Right lobe of liver (tissue), 6 donors: ENCODE results near the gene HES4. TPM values are rescaled to one million over a fixed set of nuclear protein-coding genes. Genes with fewer than 3 reads are reported as not detected.
A peak's percentile ranks its signal among the peaks of the same experiment; 100 is the strongest.

Source experiments
- ATAC-seq, 4 donors: fragments of 200-7000 bp; cut with Tn5 transposase; one replicate each; pipeline ENCODE4 v1.9.1; 2020; ENCODE audit warnings: mild to moderate bottlenecking in 4 of 4, moderate library complexity in 4 of 4
- DNase-seq, 3 donors: peaks; one replicate each; pipeline ENCODE4 v3.0.0-alpha.2; 2020
- H3K27ac ChIP-seq, 3 donors: fragments of 200-600 bp; one replicate each; pipeline ENCODE4 v1.8.0; 2022
- H3K27me3 ChIP-seq, 2 donors: fragments of 200-600 bp; one replicate each; pipeline ENCODE4 v1.8.0; 2022
- H3K36me3 ChIP-seq, 4 donors: fragments of 200-600 bp; sonication (generic) in 1 of 4; one replicate each; pipeline versions ENCODE4 v1.5.1 to v1.8.0; 2017 to 2022; ENCODE audit warnings: control low read depth in 1 of 4
- H3K4me1 ChIP-seq, 4 donors: fragments of 200-600 bp; sonication (generic) in 1 of 4; one replicate each; pipeline versions ENCODE4 v1.5.1 to v1.8.0; 2017 to 2022; ENCODE audit warnings: control low read depth in 1 of 4
- H3K4me3 ChIP-seq, 3 donors: fragments of 200-600 bp; one replicate each; pipeline ENCODE4 v1.8.0; 2022
- H3K9me3 ChIP-seq, 4 donors: fragments of 200-600 bp; sonication (generic) in 1 of 4; one replicate each; pipeline versions ENCODE4 v1.5.1 to v1.8.0; 2017 to 2022; ENCODE audit warnings: control low read depth in 1 of 4
- CTCF ChIP-seq, 4 donors: fragments of 200-600 bp in 3 of 4; fragments of 450-650 bp in 1 of 4; IDR thresholded peaks; one replicate each; pipeline versions ENCODE4 v1.5.1 to v1.8.0; 2016 to 2022; ENCODE audit warnings: antibody characterized with exemption in 4 of 4, mild to moderate bottlenecking in 2 of 4
- POLR2A ChIP-seq: fragments of 450-650 bp; IDR thresholded peaks from one replicate; pipeline ENCODE4 v1.6.1; 2017; ENCODE audit warnings: antibody characterized with exemption, mild to moderate bottlenecking
- WGBS: methylation state at CpG from one replicate; pipeline ENCODE4 v1.1.6; 2018; ENCODE audit warnings: low coverage, low lambda C conversion rate; ENCODE audit not compliant: insufficient coverage; ENCODE audit errors: missing lambda C conversion rate; 5-methylcytosine and 5-hydroxymethylcytosine counted together
- intact Hi-C, 2 donors: fragments of 100-400 bp; cut with DNase I; formaldehyde crosslinking; loops; one replicate each; pipeline versions ENCODE4 v1.11.2 to v1.14.1; 2022
- total RNA-seq, 6 experiments: library from RNA; depleted of rRNA in 2 of 6; stranded (reverse); fragments of >200 nt in 2 of 6; fragmentation: NEBNext Ultra II Directional in 3 of 6; extraction: Animal tissue kit (Norgen Biotek cat#: 25700) in 3 of 6; gene quantifications; one replicate each; pipeline versions ENCODE4 v1.1.0 to v1.2.4, GENCODE V29; 2016 to 2023
- donor health status: DM: no; HTN: yes; CAD: no.
- donor health status: DM: no; HTN: no; CAD: no.
- donor health status: DM: no; HTN: no; CAD: no.
- donor health status: DM: no; HTN: yes; CAD: no.
- donor health status: DM: no; HTN: yes; CAD: no.

Gene HES4
- total RNA-seq, 6 experiments from 2014 or later: 1.6 to 21.5 (median 5.2) TPM

DNA sequence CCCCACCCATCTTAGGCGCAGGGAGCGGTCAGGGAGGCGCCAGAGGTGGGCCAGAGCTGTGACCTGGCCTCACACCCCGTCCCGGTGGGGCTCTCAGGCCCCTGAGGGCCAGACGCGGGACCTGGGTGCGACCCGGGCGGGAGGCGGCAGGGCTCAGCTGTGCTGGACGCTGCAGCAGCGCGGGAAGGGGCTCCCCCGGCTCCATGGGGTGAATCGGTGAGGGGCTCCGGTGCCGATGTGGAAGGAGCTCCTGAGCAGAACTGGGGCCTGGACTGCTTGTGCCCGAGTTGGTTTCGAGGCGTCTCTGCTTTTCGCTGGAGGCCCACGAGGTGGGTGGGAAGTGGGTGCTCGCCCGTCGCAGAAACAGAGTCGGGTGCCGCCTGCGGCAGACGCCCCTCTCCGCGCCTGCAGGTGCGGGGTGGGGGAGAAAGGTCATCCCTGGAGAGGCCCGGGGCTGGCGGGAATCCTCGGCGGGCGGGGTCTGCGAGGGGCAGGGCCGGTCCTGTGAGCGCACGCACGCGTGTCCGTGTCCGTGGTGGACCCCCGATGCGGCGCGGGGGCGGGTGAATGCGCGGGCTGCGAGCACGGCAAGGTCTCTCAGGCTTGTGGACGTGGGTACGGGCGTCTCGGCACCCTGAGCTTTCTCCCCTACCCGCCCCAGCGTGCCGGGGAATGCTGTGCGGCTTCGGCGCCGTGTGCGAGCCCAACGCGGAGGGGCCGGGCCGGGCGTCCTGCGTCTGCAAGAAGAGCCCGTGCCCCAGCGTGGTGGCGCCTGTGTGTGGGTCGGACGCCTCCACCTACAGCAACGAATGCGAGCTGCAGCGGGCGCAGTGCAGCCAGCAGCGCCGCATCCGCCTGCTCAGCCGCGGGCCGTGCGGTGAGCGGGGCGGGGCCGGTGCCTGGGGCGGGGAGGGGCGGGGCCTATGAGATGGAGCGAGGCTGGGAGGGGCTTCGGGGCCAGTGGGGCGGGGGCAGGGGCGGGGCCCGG lies 40.4 kb upstream of the HES4 start:
- no peaks in the 10 kb centered on the region for H3K36me3 ChIP-seq
- WGBS: 16% methylated on average over 16 of the region's 99 CpGs
- peak; percentile 66 to 79 (median 77) for DNase-seq
- no peaks in the 10 kb centered on the region for H3K27me3 ChIP-seq
- intact Hi-C loops: no loop called here
- H3K27ac ChIP-seq: no peak overlapping the region
- no peaks in the 10 kb centered on the region for H3K9me3 ChIP-seq
- peaks cover 0 to 10% (median 5%) of the 10 kb centered on the region in 4 donors for H3K4me1 ChIP-seq
- no peak for TF ChIP-seq CTCF (IDR thresholded peaks at IDR 0.05)
- no peak for TF ChIP-seq POLR2A
- peak overlapping the region in 2 of 3 donors; percentile 33 to 42 for H3K4me3 ChIP-seq
- ATAC-seq: peak; percentile 82 to 89 (median 84)

GRCh38 chr1:1039145-1039910 lies 39.4 kb upstream of the HES4 start:
- Histone ChIP-seq H3K36me3 (no peaks in the 10 kb centered on the region), H3K27me3 (no peaks in the 10 kb centered on the region), H3K4me3 (no peak overlapping the region), H3K27ac (no peak overlapping the region), H3K4me1 (peaks cover 0 to 10% (median 5%) of the 10 kb centered on the region in 4 donors), H3K9me3 (no peaks in the 10 kb centered on the region)
- no peak for DNase-seq
- ATAC-seq: no peak
- TF ChIP-seq CTCF (IDR thresholded peaks at IDR 0.05) (no peak), POLR2A (no peak)
- WGBS: 40% methylated on average over 11 of the region's 17 CpGs
- intact Hi-C loops: no loop called here

- WGBS: 59% methylated on average over 4 of the region's 6 CpGs
- TF ChIP-seq POLR2A: no peak
- TF ChIP-seq CTCF (IDR thresholded peaks at IDR 0.05): no peak
- intact Hi-C loops: no loop called here
- no peak overlapping the region for H3K27ac ChIP-seq
- DNase-seq (no peak), ATAC-seq (no peak)
- H3K27me3 ChIP-seq: no peaks in the 10 kb centered on the region
- H3K9me3 ChIP-seq: no peaks in the 10 kb centered on the region
- H3K36me3 ChIP-seq: no peaks in the 10 kb centered on the region
- no peak overlapping the region for H3K4me3 ChIP-seq
- peaks cover 0 to 10% (median 5%) of the 10 kb centered on the region in 4 donors for H3K4me1 ChIP-seq
These were observed 38.8 kb upstream of the HES4 start for GRCh38 chr1:1038694-1039093.

DNA sequence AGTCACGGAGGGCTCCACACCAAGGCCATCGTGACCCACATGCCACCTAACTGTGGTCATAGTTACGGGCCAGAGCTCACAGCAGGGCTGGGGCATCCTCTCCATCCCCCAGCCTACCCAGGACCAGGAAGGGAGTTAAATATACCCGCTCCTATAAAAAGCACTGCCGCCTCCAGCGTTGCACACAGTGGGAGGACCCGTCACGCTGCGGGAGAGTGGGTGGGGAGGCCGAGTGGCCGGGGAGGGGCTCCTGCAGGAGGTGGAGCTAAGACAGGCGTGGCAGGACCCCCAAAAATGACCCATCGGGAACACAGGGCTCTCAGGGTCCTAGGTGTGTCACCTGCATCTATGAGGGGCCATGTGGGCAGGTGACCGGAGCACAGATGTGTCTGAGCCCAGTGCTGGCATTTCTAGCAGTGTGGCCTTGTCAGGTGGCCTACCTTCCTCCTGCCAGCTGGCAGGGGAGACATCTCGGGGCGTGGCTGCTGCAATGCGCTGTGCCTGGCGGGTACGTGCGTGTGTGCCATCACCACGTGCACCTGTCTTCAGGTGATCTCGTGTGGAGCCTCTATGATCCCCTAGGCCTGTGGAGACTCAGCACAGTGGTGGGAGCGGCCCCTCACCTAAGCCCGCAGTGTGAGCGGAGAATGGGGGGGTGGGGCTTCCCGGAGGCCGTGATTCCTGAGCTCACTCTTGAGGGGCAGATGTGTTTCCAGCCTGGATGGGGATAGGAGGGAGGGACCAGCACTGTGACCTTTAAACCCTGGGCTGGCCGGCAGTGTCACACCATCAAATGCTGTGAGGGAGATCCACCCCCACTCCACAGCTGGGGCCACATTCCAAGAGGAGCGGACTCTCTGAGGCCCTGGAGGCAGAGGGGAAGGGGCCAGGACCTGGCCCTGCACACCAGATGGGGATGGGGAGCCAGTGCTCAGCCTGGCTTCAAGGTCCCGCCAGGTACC lies 37.8 kb upstream of the HES4 start:
- no peak for DNase-seq
- H3K27me3 ChIP-seq: no peaks in the 10 kb centered on the region
- ATAC-seq: peak in 1 of 4 donors; percentile 29
- no peaks in the 10 kb centered on the region for H3K36me3 ChIP-seq
- intact Hi-C loops: no loop called here
- 70% methylated on average over 7 of the region's 30 CpGs for WGBS
- peaks cover 0 to 15% (median 6%) of the 10 kb centered on the region in 4 donors for H3K4me1 ChIP-seq
- TF ChIP-seq POLR2A: no peak
- no peak for TF ChIP-seq CTCF (IDR thresholded peaks at IDR 0.05)
- H3K9me3 ChIP-seq: no peaks in the 10 kb centered on the region
- no peak overlapping the region for H3K4me3 ChIP-seq
- H3K27ac ChIP-seq: no peak overlapping the region
